A673 (cell line): Measurements from ENCODE around the gene DENND4C. TPM values are rescaled to one million over a fixed set of nuclear protein-coding genes. Genes with fewer than 3 reads are reported as not detected.

Experiments
- Bru-seq: library from RNA; stranded (reverse); fragments of 400-500 nt; gene quantifications from one replicate; lab custom pipeline; 2021; lab: Mats Ljungman, UMichigan
- BruChase-seq, 2 experiments: library from RNA; stranded (reverse); fragments of 400-500 nt; gene quantifications; one replicate each; lab custom pipeline; 2021; lab: Mats Ljungman, UMichigan
- BruUV-seq: library from RNA; stranded (reverse); fragments of 400-500 nt; replicated peaks from 2 replicates; lab custom pipeline; 2021; lab: Mats Ljungman, UMichigan
- CTCF ChIA-PET: fragments of 300-600 bp; sonication (Branson Sonifier 250); formaldehyde crosslinking; loops from one replicate; lab custom pipeline; 2022; ENCODE audit warnings: antibody characterized with exemption; lab: Charles Lee
- POLR2A ChIA-PET: fragments of 300-600 bp; sonication (Branson Sonifier 250); formaldehyde crosslinking; loops from one replicate; lab custom pipeline; 2022; ENCODE audit warnings: antibody characterized with exemption; ENCODE audit not compliant: low non-redundant PET; lab: Charles Lee
- DNase-seq: peaks from one replicate; pipeline ENCODE4 v3.0.0-alpha.2; 2015; ENCODE audit warnings: low spot score
- H3K27ac ChIP-seq: fragments of 200-600 bp; sonication (generic); 2 replicates; pipeline ENCODE4 v1.5.1; 2016; ENCODE audit warnings: mixed run types, low read depth, mild to moderate bottlenecking, mixed read lengths, antibody characterized with exemption, low read length; ENCODE audit not compliant: poor library complexity, severe bottlenecking
- H3K27me3 ChIP-seq: fragments of 200-600 bp; sonication (generic); replicated peaks from 2 replicates; pipeline ENCODE4 v1.6.1; 2017; ENCODE audit warnings: mixed run types, low read depth, mild to moderate bottlenecking, mixed read lengths, antibody characterized with exemption, low read length; ENCODE audit not compliant: insufficient read depth, poor library complexity
- H3K36me3 ChIP-seq: fragments of 200-600 bp; sonication (generic); 2 replicates; pipeline ENCODE4 v1.6.1; 2016; ENCODE audit warnings: mixed run types, mild to moderate bottlenecking, mixed read lengths, antibody characterized with exemption, low read length; ENCODE audit not compliant: insufficient read depth, poor library complexity, severe bottlenecking
- H3K4me1 ChIP-seq: fragments of 200-600 bp; sonication (generic); 2 replicates; pipeline ENCODE4 v1.6.1; 2017; ENCODE audit warnings: mixed run types, mild to moderate bottlenecking, mixed read lengths, antibody characterized with exemption, low read length; ENCODE audit not compliant: insufficient read depth, poor library complexity, severe bottlenecking
- H3K4me3 ChIP-seq: fragments of 200-600 bp; sonication (generic); 2 replicates; pipeline ENCODE4 v1.5.1; 2016; ENCODE audit warnings: low read depth, mixed run types, mild to moderate bottlenecking, mixed read lengths, low read length; ENCODE audit not compliant: poor library complexity, severe bottlenecking
- H3K9me3 ChIP-seq: fragments of 200-600 bp; sonication (generic); 2 replicates; pipeline ENCODE4 v1.6.1; 2016; ENCODE audit warnings: mixed run types, low read depth, mild to moderate bottlenecking, mixed read lengths, antibody characterized with exemption, low read length; ENCODE audit not compliant: poor library complexity, severe bottlenecking
- EZH2 ChIP-seq: fragments of 200-600 bp; sonication (generic); IDR thresholded peaks from 2 replicates; pipeline ENCODE4 v1.6.1; 2017; ENCODE audit warnings: borderline replicate concordance, low read depth, mild to moderate bottlenecking, mixed read lengths, antibody characterized with exemption, low read length; ENCODE audit not compliant: poor library complexity, severe bottlenecking
- intact Hi-C: fragments of 100-400 bp; cut with micrococcal nuclease; formaldehyde crosslinking; loops from one replicate; pipeline ENCODE4 v1.10.0; 2022; ENCODE audit not compliant: unreplicated experiment
- long read RNA-seq: library from polyadenylated mRNA; stranded (forward); transcript quantifications from one replicate; pipeline ENCODE4 v2.0.0, GENCODE V29; 2022
- total RNA-seq: library from RNA; stranded (reverse); gene quantifications from 2 replicates; pipeline ENCODE4 v1.2.3, GENCODE V29; 2021
- TF ChIP-seq, protein P1 (sequence below): fragments of 300-800, 200-600 bp; sonication (generic); conservative IDR thresholded peaks from 2 replicates; pipeline ENCODE4 v1.5.1; 2017; ENCODE audit warnings: low read depth, mild to moderate bottlenecking, antibody characterized with exemption, low read length, moderate library complexity, mixed read lengths

The DENND4C gene
- total RNA-seq (12.8 and 13.9 TPM in 2 replicates), Bru-seq, nascent RNA (percentile 68 among the genes with signal in this experiment), BruChase-seq, experiment 1, labeled RNA remaining after a 2-hour chase (percentile 65 among the genes with signal in this experiment), BruChase-seq, experiment 2, labeled RNA remaining after a 6-hour chase (percentile 64 among the genes with signal in this experiment)
- long read RNA-seq, full-length matches to known transcripts: 3 of 7 reads
- long read RNA-seq, partial matches to known transcripts: 0 of 7 reads
- long read RNA-seq, other reads (novel, unspliced or antisense): 4 of 7 reads

DNA sequence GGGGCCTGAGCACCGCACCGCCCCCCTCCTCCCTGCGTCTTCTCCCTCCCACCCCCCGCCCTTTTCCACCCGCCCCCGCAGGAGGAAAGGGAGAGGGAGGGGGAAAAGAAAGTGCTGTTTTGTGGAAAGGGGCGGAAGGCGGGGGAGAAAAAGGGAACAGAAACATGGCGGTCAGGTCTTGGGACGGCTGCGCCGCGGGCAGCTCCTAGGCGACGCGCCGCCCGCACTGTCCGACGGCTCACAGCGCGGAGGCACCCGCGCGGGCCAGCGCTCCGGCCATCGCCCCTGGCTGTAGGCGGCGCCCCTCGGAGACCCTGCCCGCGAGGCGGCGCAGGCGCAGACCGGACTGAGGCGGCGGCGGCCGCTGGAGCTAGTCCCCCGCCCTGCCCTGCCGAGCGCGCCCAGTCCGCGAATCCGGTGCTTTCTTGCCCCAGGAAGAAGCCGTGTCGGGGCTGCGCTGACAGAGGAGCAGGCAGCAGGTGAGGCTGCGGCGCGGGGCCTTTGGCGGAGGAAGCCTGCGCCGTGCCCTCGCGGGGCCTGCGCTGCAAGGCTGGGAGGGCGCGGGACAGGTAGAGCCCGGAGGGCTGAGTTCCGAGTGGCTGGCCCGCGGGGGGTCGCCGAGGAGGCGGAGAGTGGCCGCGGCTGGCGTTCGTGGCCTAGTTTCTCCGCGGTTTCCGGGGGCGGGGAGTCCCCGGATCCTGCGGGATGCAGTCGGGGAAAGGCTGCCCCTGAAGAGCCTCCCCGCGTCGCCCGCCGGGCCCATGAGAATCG lies at the start of gene DENND4C:
TSS of gene DENND4C (plus strand) at position 339 of the 771 bp plus-strand sequence. CDS start 45,482 bp downstream, outside the sequence.
- CTCF ChIA-PET: no interaction called here
- TF ChIP-seq EZH2: no peak
- TF ChIP-seq, protein P1, sequence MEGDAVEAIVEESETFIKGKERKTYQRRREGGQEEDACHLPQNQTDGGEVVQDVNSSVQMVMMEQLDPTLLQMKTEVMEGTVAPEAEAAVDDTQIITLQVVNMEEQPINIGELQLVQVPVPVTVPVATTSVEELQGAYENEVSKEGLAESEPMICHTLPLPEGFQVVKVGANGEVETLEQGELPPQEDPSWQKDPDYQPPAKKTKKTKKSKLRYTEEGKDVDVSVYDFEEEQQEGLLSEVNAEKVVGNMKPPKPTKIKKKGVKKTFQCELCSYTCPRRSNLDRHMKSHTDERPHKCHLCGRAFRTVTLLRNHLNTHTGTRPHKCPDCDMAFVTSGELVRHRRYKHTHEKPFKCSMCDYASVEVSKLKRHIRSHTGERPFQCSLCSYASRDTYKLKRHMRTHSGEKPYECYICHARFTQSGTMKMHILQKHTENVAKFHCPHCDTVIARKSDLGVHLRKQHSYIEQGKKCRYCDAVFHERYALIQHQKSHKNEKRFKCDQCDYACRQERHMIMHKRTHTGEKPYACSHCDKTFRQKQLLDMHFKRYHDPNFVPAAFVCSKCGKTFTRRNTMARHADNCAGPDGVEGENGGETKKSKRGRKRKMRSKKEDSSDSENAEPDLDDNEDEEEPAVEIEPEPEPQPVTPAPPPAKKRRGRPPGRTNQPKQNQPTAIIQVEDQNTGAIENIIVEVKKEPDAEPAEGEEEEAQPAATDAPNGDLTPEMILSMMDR: no peak

DNA sequence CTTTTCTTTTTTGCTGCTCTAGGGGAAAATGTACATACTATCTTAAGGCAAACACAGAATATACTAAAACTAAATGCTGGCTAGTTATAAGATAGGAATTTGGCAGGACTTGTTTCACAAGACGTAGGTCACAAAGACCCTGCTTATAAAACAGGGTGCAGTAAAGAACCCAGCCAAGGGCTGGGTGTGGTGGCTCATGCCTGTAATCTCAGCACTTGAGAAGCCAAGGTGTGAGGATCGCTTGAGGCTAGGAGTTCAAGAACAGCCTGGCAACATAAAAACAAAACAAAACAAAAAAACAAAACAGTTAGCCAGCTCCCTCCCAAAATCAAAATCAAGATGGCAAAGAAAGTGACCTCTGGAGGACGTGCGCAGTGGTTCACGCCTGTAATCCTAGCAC lies 49.5 kb upstream of the DENND4C start:
- no peak for DNase-seq
- no TSS peak for BruUV-seq
- no peak overlapping the region for H3K27ac ChIP-seq
- no peaks in the 10 kb centered on the region for H3K27me3 ChIP-seq
- POLR2A ChIA-PET: no interaction called here
- no peaks in the 10 kb centered on the region for H3K9me3 ChIP-seq
- intact Hi-C loops: no loop called here
- no peaks in the 10 kb centered on the region for H3K4me1 ChIP-seq
- CTCF ChIA-PET: no interaction called here
- no peak overlapping the region for H3K4me3 ChIP-seq
- H3K36me3 ChIP-seq: no peaks in the 10 kb centered on the region
- TF ChIP-seq EZH2: no peak
- TF ChIP-seq, protein P1: no peak

More for the DNA sequence above, at the start of gene DENND4C:
- Histone ChIP-seq H3K27me3 (no peaks in the 10 kb centered on the region), H3K27ac (peak within 1 kb of the TSS; percentile 86), H3K9me3 (no peaks in the 10 kb centered on the region), H3K36me3 (no peaks in the 10 kb centered on the region), H3K4me3 (peak within 1 kb of the TSS; percentile 71), H3K4me1 (peaks cover 6% of the 10 kb centered on the region)
- DNase-seq: peak; percentile 82
- intact Hi-C loops: loop anchor here (5.0 kb wide), 1 partner anchor 183 kb away; the partner anchor contains the start of gene RRAGA
- no TSS peak for BruUV-seq
- POLR2A ChIA-PET: interaction anchor here (0.5 to 0.6 kb wide), 2 partner anchors 149 to 197 kb away, joined by 3 to 4 read pairs; partner anchors contain the start of gene RPS6

DNA sequence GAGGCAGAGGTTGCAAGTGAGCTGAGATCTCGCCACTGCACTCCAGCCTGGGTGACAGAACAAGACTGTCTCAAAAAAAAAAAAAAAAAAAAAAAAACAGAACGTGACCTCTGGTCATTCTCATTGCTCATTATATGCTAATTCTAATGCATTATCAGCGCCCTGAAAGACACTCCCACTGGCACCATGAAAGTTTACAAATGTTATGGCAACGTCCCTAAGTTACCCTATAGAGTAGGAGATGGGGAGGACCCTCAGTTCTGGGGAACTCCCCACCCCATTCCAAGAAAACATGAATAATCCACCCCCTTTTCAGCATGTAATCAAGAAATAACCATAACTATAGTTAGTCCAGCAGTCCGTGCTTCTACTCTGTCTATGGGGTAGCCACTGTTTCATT lies 48.9 kb upstream of the DENND4C start:
- POLR2A ChIA-PET: no interaction called here
- Histone ChIP-seq H3K27me3 (no peaks in the 10 kb centered on the region), H3K4me3 (no peak overlapping the region), H3K36me3 (no peaks in the 10 kb centered on the region), H3K4me1 (no peaks in the 10 kb centered on the region), H3K9me3 (no peaks in the 10 kb centered on the region), H3K27ac (no peak overlapping the region)
- BruUV-seq: no TSS peak
- CTCF ChIA-PET: no interaction called here
- no peak for TF ChIP-seq EZH2
- TF ChIP-seq, protein P1: no peak
- intact Hi-C loops: no loop called here
- DNase-seq: no peak
